Measurements from ENCODE around the gene ZDHHC14.

DNA sequence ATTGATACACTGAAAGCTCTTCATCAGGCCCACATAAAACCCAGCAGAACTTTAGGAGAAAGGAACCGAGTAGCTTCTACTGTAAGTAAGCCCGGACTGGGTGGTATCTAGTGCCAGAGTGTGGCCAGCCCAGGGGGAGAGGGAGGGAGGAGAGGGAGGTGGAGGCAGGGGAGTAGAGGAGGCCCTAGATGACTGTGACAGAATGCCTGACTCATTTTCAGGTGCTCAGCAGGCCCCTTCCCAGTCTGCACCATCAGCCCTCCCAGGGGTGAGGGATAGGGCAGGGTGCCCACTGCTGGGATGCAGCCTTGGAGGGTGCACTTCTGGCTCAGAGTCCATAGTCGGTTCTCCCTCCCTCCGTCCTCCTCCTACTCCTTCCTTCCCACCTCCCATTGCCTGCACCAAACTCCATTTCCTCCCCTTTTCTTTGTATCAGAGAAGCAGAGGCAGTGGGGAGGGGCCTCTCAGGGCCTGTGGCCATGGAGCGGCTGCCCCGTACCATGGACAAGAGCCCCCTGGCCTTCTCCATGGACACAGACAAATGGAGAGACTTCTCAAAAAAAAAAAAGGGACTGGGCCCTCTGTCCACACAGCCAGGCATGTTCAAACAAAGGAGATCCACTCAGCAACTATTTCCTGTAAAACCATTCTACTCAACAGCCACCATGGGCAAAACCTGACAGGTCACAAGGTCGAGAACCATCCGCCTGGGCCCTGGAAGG lies 257.1 kb downstream of the ZDHHC14 start:
- TF ChIP-seq, protein P1, sequence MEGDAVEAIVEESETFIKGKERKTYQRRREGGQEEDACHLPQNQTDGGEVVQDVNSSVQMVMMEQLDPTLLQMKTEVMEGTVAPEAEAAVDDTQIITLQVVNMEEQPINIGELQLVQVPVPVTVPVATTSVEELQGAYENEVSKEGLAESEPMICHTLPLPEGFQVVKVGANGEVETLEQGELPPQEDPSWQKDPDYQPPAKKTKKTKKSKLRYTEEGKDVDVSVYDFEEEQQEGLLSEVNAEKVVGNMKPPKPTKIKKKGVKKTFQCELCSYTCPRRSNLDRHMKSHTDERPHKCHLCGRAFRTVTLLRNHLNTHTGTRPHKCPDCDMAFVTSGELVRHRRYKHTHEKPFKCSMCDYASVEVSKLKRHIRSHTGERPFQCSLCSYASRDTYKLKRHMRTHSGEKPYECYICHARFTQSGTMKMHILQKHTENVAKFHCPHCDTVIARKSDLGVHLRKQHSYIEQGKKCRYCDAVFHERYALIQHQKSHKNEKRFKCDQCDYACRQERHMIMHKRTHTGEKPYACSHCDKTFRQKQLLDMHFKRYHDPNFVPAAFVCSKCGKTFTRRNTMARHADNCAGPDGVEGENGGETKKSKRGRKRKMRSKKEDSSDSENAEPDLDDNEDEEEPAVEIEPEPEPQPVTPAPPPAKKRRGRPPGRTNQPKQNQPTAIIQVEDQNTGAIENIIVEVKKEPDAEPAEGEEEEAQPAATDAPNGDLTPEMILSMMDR (IDR thresholded peaks at IDR 0.05) = no peak
- no peak for TF ChIP-seq POLR2A (IDR thresholded peaks at IDR 0.05)

Data from body of pancreas (tissue), 4 donors.